B cell (primary cell): ENCODE data around the gene EIPR1.

ENCODE experiments used
- CTCF ChIP-seq: fragments of 200-600 bp; IDR thresholded peaks from one replicate; pipeline ENCODE4 v1.8.0; 2022; ENCODE audit warnings: antibody characterized with exemption, mild to moderate bottlenecking
- EZH2 ChIP-seq: IDR thresholded peaks from 2 replicates; pipeline ENCODE4 v1.6.1; 2012; ENCODE audit warnings: borderline replicate concordance, low read depth, mild to moderate bottlenecking, moderate library complexity, low read length; ENCODE audit not compliant: insufficient read depth, poor library complexity, severe bottlenecking

GRCh38 chr2:3313781-3314375, 63.7 kb downstream of the EIPR1 start:
- TF ChIP-seq EZH2 (no peak), CTCF (no peak)
